HS-5 (cell line): Measurements from ENCODE around the gene BRINP1.

Experiments
- DNase-seq: peaks from one replicate; pipeline ENCODE4 v3.0.0-alpha.2; 2012; ENCODE audit warnings: low read depth

Gene BRINP1, protein sequence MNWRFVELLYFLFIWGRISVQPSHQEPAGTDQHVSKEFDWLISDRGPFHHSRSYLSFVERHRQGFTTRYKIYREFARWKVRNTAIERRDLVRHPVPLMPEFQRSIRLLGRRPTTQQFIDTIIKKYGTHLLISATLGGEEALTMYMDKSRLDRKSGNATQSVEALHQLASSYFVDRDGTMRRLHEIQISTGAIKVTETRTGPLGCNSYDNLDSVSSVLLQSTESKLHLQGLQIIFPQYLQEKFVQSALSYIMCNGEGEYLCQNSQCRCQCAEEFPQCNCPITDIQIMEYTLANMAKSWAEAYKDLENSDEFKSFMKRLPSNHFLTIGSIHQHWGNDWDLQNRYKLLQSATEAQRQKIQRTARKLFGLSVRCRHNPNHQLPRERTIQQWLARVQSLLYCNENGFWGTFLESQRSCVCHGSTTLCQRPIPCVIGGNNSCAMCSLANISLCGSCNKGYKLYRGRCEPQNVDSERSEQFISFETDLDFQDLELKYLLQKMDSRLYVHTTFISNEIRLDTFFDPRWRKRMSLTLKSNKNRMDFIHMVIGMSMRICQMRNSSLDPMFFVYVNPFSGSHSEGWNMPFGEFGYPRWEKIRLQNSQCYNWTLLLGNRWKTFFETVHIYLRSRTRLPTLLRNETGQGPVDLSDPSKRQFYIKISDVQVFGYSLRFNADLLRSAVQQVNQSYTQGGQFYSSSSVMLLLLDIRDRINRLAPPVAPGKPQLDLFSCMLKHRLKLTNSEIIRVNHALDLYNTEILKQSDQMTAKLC

DNA sequence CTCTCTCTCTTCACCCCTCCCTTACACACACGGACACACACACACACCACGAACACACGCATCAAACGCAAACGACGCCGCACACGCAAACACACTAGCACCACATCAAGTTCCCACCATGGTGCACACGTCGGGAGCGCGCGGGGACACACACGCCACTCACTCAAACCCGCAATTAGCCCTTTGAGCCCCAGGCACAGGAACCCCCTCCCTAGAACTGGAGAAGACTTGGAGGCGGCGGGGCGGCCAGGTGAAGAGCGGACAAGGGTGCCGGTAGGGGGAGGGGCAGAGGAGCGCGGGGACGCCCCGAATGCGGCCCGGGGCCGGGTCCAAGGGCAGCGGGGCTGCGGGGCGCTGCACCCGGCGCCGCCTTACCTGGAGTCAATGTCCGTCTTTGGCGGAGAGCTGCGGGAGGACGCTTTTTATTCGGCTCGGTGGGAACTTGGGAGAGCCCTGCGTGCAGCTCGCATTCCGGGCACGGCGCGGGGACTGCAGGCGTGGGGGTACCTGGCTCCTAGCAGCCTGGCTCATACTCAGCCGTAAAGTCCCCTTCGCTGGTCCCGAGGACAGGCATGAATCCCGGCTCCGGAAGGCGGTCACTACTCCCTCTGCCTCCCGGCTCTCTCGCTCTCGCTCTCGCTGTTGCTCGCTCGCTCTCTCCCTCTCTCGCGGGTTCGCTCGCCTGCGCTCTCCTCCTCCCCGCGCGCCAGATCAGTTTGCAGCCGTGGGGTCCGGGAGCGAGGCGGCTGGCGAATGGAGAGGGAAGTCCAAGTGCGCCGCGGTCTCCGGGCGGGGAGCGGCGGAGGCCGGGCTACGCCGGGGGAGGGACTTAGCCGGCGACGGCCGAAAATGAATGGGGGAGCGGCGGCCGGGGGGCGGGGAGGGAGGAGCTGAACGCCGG is at the start of gene BRINP1:
BRINP1 (minus strand) TSS at position 755 of the 901 bp plus-strand sequence. CDS start 56,080 bp downstream, outside the sequence.
- DNase-seq, result no peak

- no peak for DNase-seq
These were observed 49.5 kb upstream of the BRINP1 start for GRCh38 chr9:119418721-119419120.

GRCh38 chr9:119416793-119417192 is 47.6 kb upstream of the BRINP1 start:
- no peak for DNase-seq

- no peak for DNase-seq
These were observed 43.2 kb upstream of the BRINP1 start for GRCh38 chr9:119412399-119412798.

DNA sequence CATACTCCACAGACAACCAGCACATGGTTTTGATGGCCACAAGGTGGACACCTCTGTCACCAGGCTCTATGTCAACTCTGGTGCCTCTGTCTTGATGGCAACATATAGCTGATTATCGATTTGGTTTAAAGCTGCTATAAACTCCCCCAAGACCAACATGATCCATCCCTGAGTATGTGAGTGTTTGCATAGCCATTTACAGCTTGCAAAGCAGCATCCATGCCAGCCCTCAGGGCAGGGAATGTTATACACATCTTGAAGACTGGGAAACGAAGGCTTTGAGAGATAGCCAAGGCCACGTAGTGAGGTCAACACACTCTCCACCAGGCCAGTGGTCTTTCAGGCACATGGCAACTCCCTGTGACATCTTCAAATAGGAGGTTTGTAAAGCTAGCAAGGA is 40.3 kb upstream of the BRINP1 start:
- DNase-seq, result no peak

DNA sequence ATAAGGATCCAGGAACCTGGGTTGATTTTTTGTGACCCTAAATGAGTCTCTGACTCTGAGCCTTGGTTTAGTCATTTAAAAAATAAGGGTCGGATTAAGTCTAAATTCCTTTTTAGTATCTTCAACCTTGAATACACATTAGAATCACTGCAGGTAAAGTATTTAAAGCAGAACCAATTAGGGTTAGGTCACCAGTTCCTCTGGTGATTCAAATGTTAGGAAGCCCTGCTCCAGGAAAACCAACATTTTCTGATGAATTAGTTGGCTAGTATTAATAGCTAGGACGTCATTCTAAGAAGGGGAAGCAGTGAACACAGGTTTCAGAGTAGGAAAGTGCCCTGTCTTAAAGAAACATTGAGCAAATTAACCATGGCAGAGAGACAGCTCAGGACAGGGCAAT is 31.4 kb upstream of the BRINP1 start:
- no peak for DNase-seq

DNA sequence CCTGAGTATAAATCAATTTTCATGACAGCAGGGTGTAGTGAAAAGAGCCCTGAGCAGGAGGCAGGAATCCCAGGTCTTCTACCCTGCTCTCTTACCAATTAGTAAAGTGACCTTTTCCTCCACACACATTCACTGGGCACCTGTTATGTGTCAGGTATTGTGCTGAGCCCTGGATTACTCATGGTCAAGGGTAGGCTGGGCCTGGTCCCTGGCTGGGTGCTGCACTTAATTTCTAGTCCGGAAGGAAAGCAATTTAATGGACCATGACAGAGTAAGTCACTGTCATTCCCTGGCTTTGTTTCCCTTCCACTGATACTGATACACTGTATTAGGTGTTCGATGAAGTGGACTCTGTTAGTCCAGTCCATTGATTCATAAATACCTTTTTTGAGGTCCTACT is 29.1 kb upstream of the BRINP1 start:
- DNase-seq, result no peak

GRCh38 chr9:119391878-119392277 is 22.6 kb upstream of the BRINP1 start:
- no peak for DNase-seq

- no peak for DNase-seq
These were observed 6.7 kb upstream of the BRINP1 start for GRCh38 chr9:119375892-119376291.

DNA sequence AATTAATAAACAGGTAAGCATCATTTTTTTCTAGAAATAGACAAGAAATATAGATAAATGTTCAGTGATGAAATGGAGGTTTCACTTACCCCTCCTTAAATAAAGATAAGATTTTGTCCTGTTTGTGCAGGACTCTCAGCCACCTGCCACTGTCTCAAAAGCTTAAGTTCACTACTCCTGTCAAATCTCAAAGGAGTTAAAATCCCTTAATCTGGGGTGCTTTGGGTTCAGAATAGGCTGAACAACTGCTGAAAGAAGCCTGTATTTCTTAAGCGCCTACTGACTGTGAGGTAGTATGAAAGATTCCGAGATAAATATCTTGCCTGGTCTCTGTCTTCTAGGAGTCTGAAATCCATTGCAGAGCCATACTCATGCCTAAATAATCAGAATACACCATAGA is 3.7 kb upstream of the BRINP1 start:
- no peak for DNase-seq

DNA sequence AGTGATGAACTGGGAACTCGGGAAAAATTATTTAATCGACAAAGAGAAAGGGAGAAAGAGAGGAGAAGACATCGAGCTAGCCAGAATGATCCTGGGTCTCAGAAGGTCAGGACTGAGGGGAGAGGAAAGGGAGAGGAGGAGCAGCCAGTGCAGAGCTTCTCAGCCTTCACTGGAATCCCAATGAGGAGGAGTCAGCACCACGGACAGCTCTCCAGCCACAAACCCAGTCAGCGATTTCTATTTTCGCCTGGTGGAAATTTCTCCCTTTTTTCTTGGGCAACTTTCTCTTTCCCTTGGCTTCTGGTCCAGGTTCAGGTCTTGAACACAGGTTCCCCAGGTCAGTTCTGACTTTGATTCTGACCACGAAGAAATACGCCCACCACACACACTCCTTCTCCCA is 1.6 kb upstream of the BRINP1 start:
- no peak for DNase-seq

GRCh38 chr9:119369680-119370366 is 588 bp upstream of the BRINP1 start:
- no peak for DNase-seq

GRCh38 chr9:119368179-119368578 is 1.1 kb downstream of the BRINP1 start:
- DNase-seq, result no peak

GRCh38 chr9:119367683-119368075 is 1.6 kb downstream of the BRINP1 start:
- DNase-seq, result no peak

- DNase-seq, result no peak
These were observed 2.1 kb downstream of the BRINP1 start for GRCh38 chr9:119366909-119367682.

DNA sequence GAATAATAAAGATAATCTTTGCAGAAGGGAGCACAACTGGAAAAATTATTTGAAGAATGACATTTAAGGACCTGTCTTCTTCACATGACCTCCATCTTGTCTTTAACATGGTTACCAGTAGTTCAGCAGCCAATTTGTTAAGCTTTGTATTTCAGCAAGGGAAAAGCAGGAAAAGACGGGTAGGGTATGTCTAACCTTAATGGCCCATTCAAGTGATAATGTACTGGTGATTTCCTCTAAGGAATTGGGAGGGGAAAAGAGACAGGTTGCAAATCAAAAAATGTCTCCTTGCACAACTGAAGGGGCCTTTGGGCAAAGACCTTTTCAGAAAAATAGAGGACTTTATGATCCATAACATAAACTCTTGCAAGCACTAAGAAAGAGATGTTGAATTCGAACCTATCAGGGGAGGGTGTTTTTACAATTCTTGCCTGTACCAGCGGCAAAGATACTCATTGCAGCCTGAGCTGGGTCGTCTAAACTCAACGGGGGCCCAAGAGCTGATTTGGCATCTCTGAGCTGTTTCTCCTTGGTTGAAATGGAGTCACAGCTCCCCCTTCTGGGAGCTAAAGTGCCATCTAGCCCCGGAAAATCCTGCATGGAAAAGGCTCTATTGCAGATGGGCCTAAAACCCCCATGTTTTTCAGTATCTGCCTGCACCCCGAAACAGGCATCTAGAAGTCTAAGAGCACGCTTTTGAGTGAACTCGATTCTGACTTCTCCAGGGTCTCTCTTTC is 3.8 kb downstream of the BRINP1 start:
- no peak for DNase-seq

GRCh38 chr9:119360237-119360636 is 9.0 kb downstream of the BRINP1 start:
- no peak for DNase-seq

- no peak for DNase-seq
These were observed 11.7 kb downstream of the BRINP1 start for GRCh38 chr9:119357336-119358096.

GRCh38 chr9:119349351-119349825 is 19.8 kb downstream of the BRINP1 start:
- no peak for DNase-seq
